ENCODE results near the gene PSMA5.

- no peak for TF ChIP-seq EZH2 (IDR thresholded peaks at IDR 0.05)
- no peak for TF ChIP-seq POLR2AphosphoS5 (IDR thresholded peaks at IDR 0.05; ENCODE audit: borderline replicate concordance, low read depth, low read length)
- TF ChIP-seq FOXP2 (optimal IDR thresholded peaks at IDR 0.05; ENCODE audit: control extremely low read depth, extremely low read length, insufficient read depth): no peak
Measured at GRCh38 chr1:109379907-109380306, 46.3 kb downstream of the PSMA5 start.

Data from SK-N-MC (cell line).